ENCODE measurements around the gene INHBA. TPM values are rescaled to one million over a fixed set of nuclear protein-coding genes. Genes with fewer than 3 reads are reported as not detected.

INHBA gene
- polyA plus RNA-seq, 1 donor from 2014 or later, result 0.19 TPM

GRCh38 chr7:41742401-41743020, 39.6 kb upstream of the INHBA start:
- H3K9ac ChIP-seq (ENCODE audit: low read length), result no peak overlapping the region
- H3K4me3 ChIP-seq (ENCODE audit: low read length), result no peak overlapping the region
- no peak overlapping the region for H2AFZ ChIP-seq (ENCODE audit: low read depth, low read length)
- H3K9me3 ChIP-seq (ENCODE audit: low read length), result no peaks in the 10 kb centered on the region
- TF ChIP-seq MXI1 (conservative IDR thresholded peaks at IDR 0.05; ENCODE audit: poor library complexity, severe bottlenecking) (no peak), EP300 (conservative IDR thresholded peaks at IDR 0.05; ENCODE audit: poor library complexity, severe bottlenecking) (no peak), TAF1 (IDR thresholded peaks at IDR 0.05; ENCODE audit: low read depth) (no peak), EZH2 (IDR thresholded peaks at IDR 0.05; ENCODE audit: borderline replicate concordance, insufficient read depth, low read length, poor library complexity, severe bottlenecking) (no peak), SMC3 (conservative IDR thresholded peaks at IDR 0.05; ENCODE audit: poor library complexity) (no peak), RAD21 (conservative IDR thresholded peaks at IDR 0.05) (no peak), CTCF (IDR thresholded peaks at IDR 0.05; ENCODE audit: poor library complexity, severe bottlenecking) (no peak)
- TF ChIP-seq, protein P1, sequence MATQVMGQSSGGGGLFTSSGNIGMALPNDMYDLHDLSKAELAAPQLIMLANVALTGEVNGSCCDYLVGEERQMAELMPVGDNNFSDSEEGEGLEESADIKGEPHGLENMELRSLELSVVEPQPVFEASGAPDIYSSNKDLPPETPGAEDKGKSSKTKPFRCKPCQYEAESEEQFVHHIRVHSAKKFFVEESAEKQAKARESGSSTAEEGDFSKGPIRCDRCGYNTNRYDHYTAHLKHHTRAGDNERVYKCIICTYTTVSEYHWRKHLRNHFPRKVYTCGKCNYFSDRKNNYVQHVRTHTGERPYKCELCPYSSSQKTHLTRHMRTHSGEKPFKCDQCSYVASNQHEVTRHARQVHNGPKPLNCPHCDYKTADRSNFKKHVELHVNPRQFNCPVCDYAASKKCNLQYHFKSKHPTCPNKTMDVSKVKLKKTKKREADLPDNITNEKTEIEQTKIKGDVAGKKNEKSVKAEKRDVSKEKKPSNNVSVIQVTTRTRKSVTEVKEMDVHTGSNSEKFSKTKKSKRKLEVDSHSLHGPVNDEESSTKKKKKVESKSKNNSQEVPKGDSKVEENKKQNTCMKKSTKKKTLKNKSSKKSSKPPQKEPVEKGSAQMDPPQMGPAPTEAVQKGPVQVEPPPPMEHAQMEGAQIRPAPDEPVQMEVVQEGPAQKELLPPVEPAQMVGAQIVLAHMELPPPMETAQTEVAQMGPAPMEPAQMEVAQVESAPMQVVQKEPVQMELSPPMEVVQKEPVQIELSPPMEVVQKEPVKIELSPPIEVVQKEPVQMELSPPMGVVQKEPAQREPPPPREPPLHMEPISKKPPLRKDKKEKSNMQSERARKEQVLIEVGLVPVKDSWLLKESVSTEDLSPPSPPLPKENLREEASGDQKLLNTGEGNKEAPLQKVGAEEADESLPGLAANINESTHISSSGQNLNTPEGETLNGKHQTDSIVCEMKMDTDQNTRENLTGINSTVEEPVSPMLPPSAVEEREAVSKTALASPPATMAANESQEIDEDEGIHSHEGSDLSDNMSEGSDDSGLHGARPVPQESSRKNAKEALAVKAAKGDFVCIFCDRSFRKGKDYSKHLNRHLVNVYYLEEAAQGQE (IDR thresholded peaks at IDR 0.05; ENCODE audit: borderline replicate concordance), result no peak
- no peaks in the 10 kb centered on the region for H3K36me3 ChIP-seq (ENCODE audit: insufficient read depth, low read length)
- H3K9me2 ChIP-seq (ENCODE audit: insufficient read depth, low read length), result no peaks in the 10 kb centered on the region
- H3K27me3 ChIP-seq (ENCODE audit: insufficient read depth, low read depth, low read length), result no peaks in the 10 kb centered on the region
- H3K4me2 ChIP-seq (ENCODE audit: low read length), result no peak overlapping the region
- H3K27ac ChIP-seq (ENCODE audit: low read length), result no peak overlapping the region
- H3F3A ChIP-seq (ENCODE audit: insufficient read depth, low read length, poor library complexity, severe bottlenecking), result no peaks in the 10 kb centered on the region
- H3K79me2 ChIP-seq (replicated peaks; ENCODE audit: insufficient read depth, low read length), result no peaks in the 10 kb centered on the region
- H4K20me1 ChIP-seq (ENCODE audit: insufficient read depth), result no peaks in the 10 kb centered on the region

GRCh38 chr7:41738806-41739205, 35.9 kb upstream of the INHBA start:
- Histone ChIP-seq H3K9me3 (ENCODE audit: low read length) (no peaks in the 10 kb centered on the region), H3K4me2 (ENCODE audit: low read length) (no peak overlapping the region), H3K9ac (ENCODE audit: low read length) (no peak overlapping the region), H3K79me2 (replicated peaks; ENCODE audit: insufficient read depth, low read length) (no peaks in the 10 kb centered on the region), H3K4me3 (ENCODE audit: low read length) (no peak overlapping the region), H3K36me3 (ENCODE audit: insufficient read depth, low read length) (no peaks in the 10 kb centered on the region), H2AFZ (ENCODE audit: low read depth, low read length) (no peak overlapping the region), H3K27ac (ENCODE audit: low read length) (no peak overlapping the region), H3F3A (ENCODE audit: insufficient read depth, low read length, poor library complexity, severe bottlenecking) (no peaks in the 10 kb centered on the region), H3K9me2 (ENCODE audit: insufficient read depth, low read length) (no peaks in the 10 kb centered on the region), H3K27me3 (ENCODE audit: insufficient read depth, low read depth, low read length) (no peaks in the 10 kb centered on the region), H4K20me1 (ENCODE audit: insufficient read depth) (no peaks in the 10 kb centered on the region)
- TF ChIP-seq EP300 (conservative IDR thresholded peaks at IDR 0.05; ENCODE audit: poor library complexity, severe bottlenecking) (no peak), MXI1 (conservative IDR thresholded peaks at IDR 0.05; ENCODE audit: poor library complexity, severe bottlenecking) (no peak), SMC3 (conservative IDR thresholded peaks at IDR 0.05; ENCODE audit: poor library complexity) (no peak), RAD21 (conservative IDR thresholded peaks at IDR 0.05) (no peak), EZH2 (IDR thresholded peaks at IDR 0.05; ENCODE audit: borderline replicate concordance, insufficient read depth, low read length, poor library complexity, severe bottlenecking) (no peak), POLR2AphosphoS5 (IDR thresholded peaks at IDR 0.05) (no peak), TAF1 (IDR thresholded peaks at IDR 0.05; ENCODE audit: low read depth) (no peak), CTCF (IDR thresholded peaks at IDR 0.05; ENCODE audit: poor library complexity, severe bottlenecking) (no peak)
- TF ChIP-seq, protein P1 (IDR thresholded peaks at IDR 0.05; ENCODE audit: borderline replicate concordance), result no peak

Data from neural cell (in vitro differentiated cells).